Activated T-cell treated with anti-CD3 and anti-CD28 coated beads for 1 hour (primary cell): Measurements from ENCODE around the gene WNT2B.

ENCODE experiments used
- DNase-seq: peaks from one replicate; pipeline ENCODE4 v3.0.0-alpha.2; 2020; ENCODE audit warnings: low read depth

WNT2B gene

GRCh38 chr1:112576240-112576639 is 67.5 kb downstream of the WNT2B start:
- DNase-seq = no peak
